ENCODE measurements around the gene LIFR. TPM values are rescaled to one million over a fixed set of nuclear protein-coding genes. Genes with fewer than 3 reads are reported as not detected.

The LIFR gene
- total RNA-seq, 1 donor from 2014 or later: 33.4 TPM

DNA sequence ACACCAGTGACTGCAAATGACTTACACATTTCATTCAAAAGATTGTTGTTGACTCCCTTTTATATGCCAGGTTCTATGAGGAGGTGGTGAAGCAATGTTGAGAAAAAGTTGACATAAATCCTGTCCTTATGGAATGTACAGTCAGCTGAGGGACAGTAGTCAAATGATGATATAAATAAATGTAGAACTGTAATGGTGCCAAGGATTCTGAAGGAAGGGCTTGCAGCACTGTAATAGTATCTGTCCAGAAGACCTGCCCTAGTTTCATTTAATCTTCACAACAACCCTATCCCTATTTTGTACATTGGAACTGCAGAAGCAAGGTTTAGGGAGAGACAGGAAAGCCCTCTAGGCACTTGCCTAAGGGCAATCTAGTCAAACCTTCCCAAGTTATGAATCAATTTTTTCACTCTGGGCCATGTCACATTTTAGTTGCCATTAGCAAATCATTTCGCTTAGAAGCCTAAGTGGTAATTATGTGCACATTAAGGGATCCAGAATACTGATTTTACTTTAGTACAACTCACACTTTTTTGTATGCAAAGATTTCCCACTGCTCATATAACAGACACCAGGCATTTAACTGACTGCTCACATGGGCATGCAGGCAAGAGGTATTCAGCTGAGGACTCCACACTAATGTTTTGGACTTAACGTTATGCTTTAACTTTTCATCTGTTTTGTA lies 34.5 kb upstream of the LIFR start:
- TF ChIP-seq, protein P1, sequence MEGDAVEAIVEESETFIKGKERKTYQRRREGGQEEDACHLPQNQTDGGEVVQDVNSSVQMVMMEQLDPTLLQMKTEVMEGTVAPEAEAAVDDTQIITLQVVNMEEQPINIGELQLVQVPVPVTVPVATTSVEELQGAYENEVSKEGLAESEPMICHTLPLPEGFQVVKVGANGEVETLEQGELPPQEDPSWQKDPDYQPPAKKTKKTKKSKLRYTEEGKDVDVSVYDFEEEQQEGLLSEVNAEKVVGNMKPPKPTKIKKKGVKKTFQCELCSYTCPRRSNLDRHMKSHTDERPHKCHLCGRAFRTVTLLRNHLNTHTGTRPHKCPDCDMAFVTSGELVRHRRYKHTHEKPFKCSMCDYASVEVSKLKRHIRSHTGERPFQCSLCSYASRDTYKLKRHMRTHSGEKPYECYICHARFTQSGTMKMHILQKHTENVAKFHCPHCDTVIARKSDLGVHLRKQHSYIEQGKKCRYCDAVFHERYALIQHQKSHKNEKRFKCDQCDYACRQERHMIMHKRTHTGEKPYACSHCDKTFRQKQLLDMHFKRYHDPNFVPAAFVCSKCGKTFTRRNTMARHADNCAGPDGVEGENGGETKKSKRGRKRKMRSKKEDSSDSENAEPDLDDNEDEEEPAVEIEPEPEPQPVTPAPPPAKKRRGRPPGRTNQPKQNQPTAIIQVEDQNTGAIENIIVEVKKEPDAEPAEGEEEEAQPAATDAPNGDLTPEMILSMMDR (IDR thresholded peaks at IDR 0.05; ENCODE audit: unreplicated experiment): no peak
- H3K4me3 Mint-ChIP-seq (ENCODE audit: low read depth): no peak overlapping the region
- H3K36me3 Mint-ChIP-seq (ENCODE audit: insufficient read depth): no peaks in the 10 kb centered on the region
- H3K27ac Mint-ChIP-seq: no peak overlapping the region
- no peaks in the 10 kb centered on the region for H3K9me3 Mint-ChIP-seq (ENCODE audit: low read depth)
- peaks cover 3% of the 10 kb centered on the region for H3K27me3 Mint-ChIP-seq
- no peak for DNase-seq (ENCODE audit: low spot score, unreplicated experiment)
- H3K4me1 Mint-ChIP-seq (ENCODE audit: low read depth): peaks cover 1% of the 10 kb centered on the region

DNA sequence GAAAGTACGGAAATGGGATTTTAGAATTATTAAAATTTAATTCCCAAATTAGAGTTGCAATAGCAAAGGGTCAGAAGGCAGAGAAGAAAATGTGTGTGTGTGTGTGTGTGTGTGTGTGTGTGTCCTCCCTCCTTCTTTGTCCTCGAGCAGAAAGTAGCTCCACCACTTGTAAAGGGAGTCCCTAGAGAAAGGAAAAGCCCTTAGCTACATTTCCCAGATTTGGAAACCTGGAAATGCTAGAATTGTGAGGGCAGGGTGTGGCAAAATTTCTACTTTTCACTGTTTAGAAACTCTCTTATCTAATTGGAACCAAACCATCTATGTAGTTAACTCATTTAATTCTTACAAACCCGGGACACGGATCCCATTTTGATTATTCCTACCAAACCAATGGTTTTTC lies 33.2 kb upstream of the LIFR start:
- no peaks in the 10 kb centered on the region for H3K36me3 Mint-ChIP-seq (ENCODE audit: insufficient read depth)
- TF ChIP-seq, protein P1 (IDR thresholded peaks at IDR 0.05; ENCODE audit: unreplicated experiment): no peak

DNA sequence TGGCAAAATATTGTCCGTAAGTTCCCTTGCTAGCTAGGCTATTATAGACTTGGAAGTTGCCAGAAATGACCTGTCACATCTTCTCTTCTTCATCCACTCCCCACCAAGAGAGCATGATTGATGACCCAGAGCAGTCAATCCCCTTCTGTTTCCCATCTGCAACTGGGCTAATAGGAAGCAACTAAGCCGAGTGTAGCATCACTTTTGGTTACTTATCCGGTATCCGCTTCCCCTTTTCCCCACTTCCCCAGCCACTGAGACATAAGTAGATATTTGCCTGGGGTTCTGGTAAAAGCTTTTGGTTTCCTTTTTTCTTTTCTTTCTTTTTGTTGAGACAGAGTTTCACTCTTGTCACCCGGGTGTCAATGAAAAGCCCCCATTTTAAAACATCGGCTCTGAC lies 29.4 kb upstream of the LIFR start:
- no peak for DNase-seq (ENCODE audit: low spot score, unreplicated experiment)
- H3K4me1 Mint-ChIP-seq (ENCODE audit: low read depth): peaks cover 3% of the 10 kb centered on the region
- H3K27ac Mint-ChIP-seq: no peak overlapping the region
- no peaks in the 10 kb centered on the region for H3K27me3 Mint-ChIP-seq
- no peaks in the 10 kb centered on the region for H3K9me3 Mint-ChIP-seq (ENCODE audit: low read depth)
- no peak overlapping the region for H3K4me3 Mint-ChIP-seq (ENCODE audit: low read depth)
- TF ChIP-seq, protein P1 (IDR thresholded peaks at IDR 0.05; ENCODE audit: unreplicated experiment): no peak
- H3K36me3 Mint-ChIP-seq (ENCODE audit: insufficient read depth): no peaks in the 10 kb centered on the region

More for the DNA sequence above, 33.2 kb upstream of the LIFR start:
- no peaks in the 10 kb centered on the region for H3K9me3 Mint-ChIP-seq (ENCODE audit: low read depth)
- H3K4me1 Mint-ChIP-seq (ENCODE audit: low read depth): no peaks in the 10 kb centered on the region
- H3K27ac Mint-ChIP-seq: no peak overlapping the region
- no peak overlapping the region for H3K4me3 Mint-ChIP-seq (ENCODE audit: low read depth)
- no peak for DNase-seq (ENCODE audit: low spot score, unreplicated experiment)
- H3K27me3 Mint-ChIP-seq: no peaks in the 10 kb centered on the region

DNA sequence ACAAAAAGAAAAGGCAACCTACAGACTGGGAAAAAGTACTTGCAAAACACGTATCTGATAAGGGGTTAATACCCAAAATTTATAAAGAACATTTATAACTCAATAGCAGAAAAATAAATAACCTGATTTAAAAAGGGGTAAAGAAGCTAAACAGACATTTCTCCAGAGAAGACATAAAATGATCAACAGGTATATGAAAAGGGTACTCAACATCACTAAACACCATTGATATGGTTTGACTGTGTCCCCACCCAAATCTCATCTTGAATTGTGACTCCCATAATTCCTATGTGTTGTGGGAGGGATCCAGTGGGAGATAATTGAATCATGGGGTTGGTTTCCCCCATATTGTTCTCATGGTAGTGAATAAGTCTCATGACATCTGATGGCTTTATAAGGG lies 27.1 kb upstream of the LIFR start:
- peaks cover 3% of the 10 kb centered on the region for H3K4me1 Mint-ChIP-seq (ENCODE audit: low read depth)
- no peaks in the 10 kb centered on the region for H3K27me3 Mint-ChIP-seq
- H3K4me3 Mint-ChIP-seq (ENCODE audit: low read depth): no peak overlapping the region
- no peak overlapping the region for H3K27ac Mint-ChIP-seq
- H3K36me3 Mint-ChIP-seq (ENCODE audit: insufficient read depth): no peaks in the 10 kb centered on the region
- H3K9me3 Mint-ChIP-seq (ENCODE audit: low read depth): no peaks in the 10 kb centered on the region
- TF ChIP-seq, protein P1 (IDR thresholded peaks at IDR 0.05; ENCODE audit: unreplicated experiment): no peak
- DNase-seq (ENCODE audit: low spot score, unreplicated experiment): no peak

DNA sequence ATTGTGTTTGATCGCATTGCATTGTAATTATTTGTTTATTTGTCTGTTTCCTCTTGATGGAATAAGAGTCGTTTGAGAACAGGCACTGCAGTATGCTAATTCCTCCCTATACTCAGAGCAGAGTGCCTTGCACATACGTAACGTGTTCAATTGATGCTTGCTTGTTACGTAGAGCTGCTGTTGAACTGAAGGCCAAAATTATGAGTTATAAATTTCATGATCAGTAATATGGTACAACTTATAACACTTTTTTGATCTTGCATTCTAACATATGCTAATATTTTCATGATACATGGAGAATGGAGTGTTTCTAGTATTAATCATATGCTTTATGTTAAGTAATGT lies 26.5 kb upstream of the LIFR start:
- H3K36me3 Mint-ChIP-seq (ENCODE audit: insufficient read depth): no peaks in the 10 kb centered on the region
- no peaks in the 10 kb centered on the region for H3K27me3 Mint-ChIP-seq
- H3K9me3 Mint-ChIP-seq (ENCODE audit: low read depth): no peaks in the 10 kb centered on the region
- TF ChIP-seq, protein P1 (IDR thresholded peaks at IDR 0.05; ENCODE audit: unreplicated experiment): no peak
- no peak overlapping the region for H3K4me3 Mint-ChIP-seq (ENCODE audit: low read depth)
- DNase-seq (ENCODE audit: low spot score, unreplicated experiment): no peak
- H3K4me1 Mint-ChIP-seq (ENCODE audit: low read depth): peaks cover 3% of the 10 kb centered on the region
- H3K27ac Mint-ChIP-seq: no peak overlapping the region
